ENCODE data around the gene PEX6. TPM values are rescaled to one million over a fixed set of nuclear protein-coding genes. Genes with fewer than 3 reads are reported as not detected.

PEX6 gene
- polyA plus RNA-seq, 3 donors: 10.6 to 16.2 (median 15.5) TPM

- peak overlapping the region in 1 of 2 donors; percentile 24 for H3K4me3 Mint-ChIP-seq
- no peak for DNase-seq
- no peak for TF ChIP-seq CTCF (IDR thresholded peaks at IDR 0.05)
- peaks cover 24 to 50% of the 10 kb centered on the region in 2 donors for H3K36me3 Mint-ChIP-seq
- Histone ChIP-seq H3K4me1 (ENCODE audit: control insufficient read depth in 1 of 2, insufficient read depth in 2 of 2, low read length in 2 of 2) (peaks cover 15 to 22% of the 10 kb centered on the region in 2 donors), H4K20me1 (ENCODE audit: insufficient read depth, low read length) (peaks cover 17% of the 10 kb centered on the region), H2AFZ (ENCODE audit: insufficient read depth, low read depth, low read length, poor library complexity, severe bottlenecking) (no peak overlapping the region), H3K9ac (ENCODE audit: insufficient read depth, low read length, poor library complexity, severe bottlenecking) (no peak overlapping the region), H3K4me3 (replicated peaks in 1 of 3; ENCODE audit: low read depth in 2 of 3, low read length in 3 of 3) (no peak overlapping the region), H3K4me2 (replicated peaks; ENCODE audit: extremely low read depth, low read length, poor library complexity, severe bottlenecking) (no peak overlapping the region), H3K27me3 (ENCODE audit: control insufficient read depth in 2 of 2, insufficient read depth in 2 of 2, low read length in 2 of 2) (no peaks in the 10 kb centered on the region), H3K9me3 (replicated peaks in 1 of 2; ENCODE audit: control insufficient read depth in 1 of 2, insufficient read depth in 1 of 2, low read length in 2 of 2) (no peaks in the 10 kb centered on the region), H3K27ac (ENCODE audit: low read depth in 1 of 2, low read length in 2 of 2) (no peak overlapping the region), H3K79me2 (ENCODE audit: insufficient read depth, low read length) (peaks cover 34% of the 10 kb centered on the region), H3K36me3 (replicated peaks in 1 of 2; ENCODE audit: control insufficient read depth in 1 of 2, insufficient read depth in 2 of 2, low read length in 2 of 2) (peaks cover 23 to 37% of the 10 kb centered on the region in 2 donors)
- no peaks in the 10 kb centered on the region for H3K9me3 Mint-ChIP-seq
- intact Hi-C loops (cut with micrococcal nuclease): no loop called here
- WGBS (ENCODE audit: insufficient coverage): 79% methylated on average over 3 of the region's 5 CpGs
- H3K27ac Mint-ChIP-seq: peak overlapping the region in 1 of 7 donors; percentile 15
- peaks cover 0 to 4% (median 0%) of the 10 kb centered on the region in 3 donors for H3K27me3 Mint-ChIP-seq (ENCODE audit: low read depth in 3 of 3)
- peaks cover 42% of the 10 kb centered on the region for H3K4me1 Mint-ChIP-seq
These were observed 8.8 kb upstream of the PEX6 start for GRCh38 chr6:42987533-42988451.

- peaks cover 11 to 18% of the 10 kb centered on the region in 2 donors for H3K36me3 ChIP-seq (replicated peaks in 1 of 2; ENCODE audit: control insufficient read depth in 1 of 2, insufficient read depth in 2 of 2, low read length in 2 of 2)
- H2AFZ ChIP-seq (ENCODE audit: insufficient read depth, low read depth, low read length, poor library complexity, severe bottlenecking): peak overlapping the region; percentile 92
- peak overlapping the region; percentile 64 to 91 (median 64) for H3K4me3 ChIP-seq (replicated peaks in 1 of 3; ENCODE audit: low read depth in 2 of 3, low read length in 3 of 3)
- H3K4me1 Mint-ChIP-seq: peaks cover 46% of the 10 kb centered on the region
- H3K9ac ChIP-seq (ENCODE audit: insufficient read depth, low read length, poor library complexity, severe bottlenecking): peak overlapping the region; percentile 85
- H3K27ac ChIP-seq (ENCODE audit: low read depth in 1 of 2, low read length in 2 of 2): peak overlapping the region in 1 of 2 donors; percentile 72
- peaks cover 31% of the 10 kb centered on the region for H3K79me2 ChIP-seq (ENCODE audit: insufficient read depth, low read length)
- 14% methylated on average over 13 of the region's 13 CpGs for WGBS (ENCODE audit: insufficient coverage)
- H3K36me3 Mint-ChIP-seq: peaks cover 16 to 26% of the 10 kb centered on the region in 2 donors
- no peak for TF ChIP-seq CTCF (IDR thresholded peaks at IDR 0.05)
- DNase-seq: no peak
- peak overlapping the region in 5 of 7 donors; percentile 44 to 84 (median 78) for H3K27ac Mint-ChIP-seq
- H3K9me3 Mint-ChIP-seq: no peaks in the 10 kb centered on the region
- intact Hi-C loops (cut with micrococcal nuclease): no loop called here
- no peaks in the 10 kb centered on the region for H3K9me3 ChIP-seq (replicated peaks in 1 of 2; ENCODE audit: control insufficient read depth in 1 of 2, insufficient read depth in 1 of 2, low read length in 2 of 2)
- peaks cover 0 to 4% (median 0%) of the 10 kb centered on the region in 3 donors for H3K27me3 Mint-ChIP-seq (ENCODE audit: low read depth in 3 of 3)
- peaks cover 15 to 23% of the 10 kb centered on the region in 2 donors for H3K4me1 ChIP-seq (ENCODE audit: control insufficient read depth in 1 of 2, insufficient read depth in 2 of 2, low read length in 2 of 2)
- H3K4me3 Mint-ChIP-seq: peak overlapping the region; percentile 85 to 96
- H3K27me3 ChIP-seq (ENCODE audit: control insufficient read depth in 2 of 2, insufficient read depth in 2 of 2, low read length in 2 of 2): no peaks in the 10 kb centered on the region
- peaks cover 17% of the 10 kb centered on the region for H4K20me1 ChIP-seq (ENCODE audit: insufficient read depth, low read length)
- peak overlapping the region; percentile 88 for H3K4me2 ChIP-seq (replicated peaks; ENCODE audit: extremely low read depth, low read length, poor library complexity, severe bottlenecking)
These were observed 6.0 kb upstream of the PEX6 start for GRCh38 chr6:42984924-42985475.

Measured in CD14-positive monocyte (primary cell).